Gastroesophageal sphincter (tissue), 4 donors: ENCODE results near the gene ST7. TPM values are rescaled to one million over a fixed set of nuclear protein-coding genes. Genes with fewer than 3 reads are reported as not detected.

Source experiments
- ATAC-seq: fragments of 150-250 bp; one replicate; pipeline ENCODE4 v1.9.1; 2016; ENCODE audit warnings: mild to moderate bottlenecking, moderate library complexity
- H3K27ac ChIP-seq, 4 donors: fragments of 200-600 bp; sonication (generic) in 3 of 4; 1 replicate in 3 of 4; 2 replicates in 1 of 4; pipeline ENCODE4 v1.5.1; 2016 to 2019
- H3K27me3 ChIP-seq: fragments of 200-600 bp; sonication (generic); one replicate; pipeline ENCODE4 v1.5.1; 2019
- H3K36me3 ChIP-seq, 2 donors: fragments of 200-600 bp; sonication (generic); one replicate each; pipeline ENCODE4 v1.5.1; 2019; ENCODE audit warnings: control low read depth in 1 of 2
- H3K4me1 ChIP-seq, 3 donors: fragments of 200-600 bp; sonication (generic); 1 replicate in 2 of 3; 2 replicates in 1 of 3; pipeline ENCODE4 v1.5.1; 2016 to 2019; ENCODE audit warnings: control low read depth in 2 of 3
- H3K4me3 ChIP-seq, 2 donors: fragments of 200-600 bp; sonication (generic); one replicate each; pipeline ENCODE4 v1.5.1; 2019; ENCODE audit warnings: mild to moderate bottlenecking in 1 of 2, moderate library complexity in 1 of 2
- H3K9me3 ChIP-seq, 3 donors: fragments of 200-600 bp; sonication (generic); one replicate each; pipeline ENCODE4 v1.5.1; 2017 to 2019; ENCODE audit warnings: control low read depth in 2 of 3
- EP300 ChIP-seq: sonication (generic); formaldehyde crosslinking; IDR thresholded peaks from one replicate; pipeline ENCODE4 v1.6.1; 2017; ENCODE audit warnings: antibody characterized with exemption, mild to moderate bottlenecking
- POLR2A ChIP-seq, 2 donors: fragments of 450-650 bp; IDR thresholded peaks; one replicate each; pipeline ENCODE4 v1.6.1; 2017; ENCODE audit warnings: antibody characterized with exemption in 2 of 2, mild to moderate bottlenecking in 2 of 2, moderate library complexity in 1 of 2
- POLR2AphosphoS5 ChIP-seq: sonication (generic); formaldehyde crosslinking; IDR thresholded peaks from one replicate; pipeline ENCODE4 v1.6.1; 2017; ENCODE audit warnings: antibody characterized with exemption
- WGBS, 2 donors: methylation state at CpG; one replicate each; pipeline ENCODE4 v1.1.5; 2018; ENCODE audit warnings: low coverage in 1 of 2; 5-methylcytosine and 5-hydroxymethylcytosine counted together
- total RNA-seq, 4 donors: library from RNA; depleted of rRNA; stranded (reverse); fragments of >200 nt; gene quantifications; one replicate each; pipeline ENCODE4 v1.1.0, GENCODE V29; 2016
- TF ChIP-seq, protein P1 (sequence below), 4 experiments: fragments of 200-600 bp in 2 of 4; fragments of 450-650 bp in 2 of 4; sonication (generic) in 1 of 4; IDR thresholded peaks; one replicate each; pipeline ENCODE4 v1.5.1; 2017 to 2019; ENCODE audit warnings: antibody characterized with exemption in 4 of 4, mild to moderate bottlenecking in 2 of 4, moderate library complexity in 2 of 4

The ST7 gene
- total RNA-seq, 4 donors from 2014 or later: 19.1 to 43.9 (median 24.2) TPM

GRCh38 chr7:117146059-117146458, 192.8 kb downstream of the ST7 start:
- WGBS, 2 donors: 73 to 86% methylated on average over 1 of the region's 1 CpG
- ATAC-seq: no peak
- H3K9me3 ChIP-seq: no peaks in the 10 kb centered on the region
- no peak overlapping the region for H3K4me3 ChIP-seq
- H3K27ac ChIP-seq: no peak overlapping the region
- H3K27me3 ChIP-seq: no peaks in the 10 kb centered on the region
- TF ChIP-seq EP300 (no peak), POLR2AphosphoS5 (no peak), POLR2A (IDR thresholded peaks at IDR 0.05) (no peak)
- TF ChIP-seq, protein P1, sequence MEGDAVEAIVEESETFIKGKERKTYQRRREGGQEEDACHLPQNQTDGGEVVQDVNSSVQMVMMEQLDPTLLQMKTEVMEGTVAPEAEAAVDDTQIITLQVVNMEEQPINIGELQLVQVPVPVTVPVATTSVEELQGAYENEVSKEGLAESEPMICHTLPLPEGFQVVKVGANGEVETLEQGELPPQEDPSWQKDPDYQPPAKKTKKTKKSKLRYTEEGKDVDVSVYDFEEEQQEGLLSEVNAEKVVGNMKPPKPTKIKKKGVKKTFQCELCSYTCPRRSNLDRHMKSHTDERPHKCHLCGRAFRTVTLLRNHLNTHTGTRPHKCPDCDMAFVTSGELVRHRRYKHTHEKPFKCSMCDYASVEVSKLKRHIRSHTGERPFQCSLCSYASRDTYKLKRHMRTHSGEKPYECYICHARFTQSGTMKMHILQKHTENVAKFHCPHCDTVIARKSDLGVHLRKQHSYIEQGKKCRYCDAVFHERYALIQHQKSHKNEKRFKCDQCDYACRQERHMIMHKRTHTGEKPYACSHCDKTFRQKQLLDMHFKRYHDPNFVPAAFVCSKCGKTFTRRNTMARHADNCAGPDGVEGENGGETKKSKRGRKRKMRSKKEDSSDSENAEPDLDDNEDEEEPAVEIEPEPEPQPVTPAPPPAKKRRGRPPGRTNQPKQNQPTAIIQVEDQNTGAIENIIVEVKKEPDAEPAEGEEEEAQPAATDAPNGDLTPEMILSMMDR (IDR thresholded peaks at IDR 0.05): no peak
- H3K4me1 ChIP-seq: no peaks in the 10 kb centered on the region
- peaks cover 0 to 24% of the 10 kb centered on the region in 2 donors for H3K36me3 ChIP-seq

DNA sequence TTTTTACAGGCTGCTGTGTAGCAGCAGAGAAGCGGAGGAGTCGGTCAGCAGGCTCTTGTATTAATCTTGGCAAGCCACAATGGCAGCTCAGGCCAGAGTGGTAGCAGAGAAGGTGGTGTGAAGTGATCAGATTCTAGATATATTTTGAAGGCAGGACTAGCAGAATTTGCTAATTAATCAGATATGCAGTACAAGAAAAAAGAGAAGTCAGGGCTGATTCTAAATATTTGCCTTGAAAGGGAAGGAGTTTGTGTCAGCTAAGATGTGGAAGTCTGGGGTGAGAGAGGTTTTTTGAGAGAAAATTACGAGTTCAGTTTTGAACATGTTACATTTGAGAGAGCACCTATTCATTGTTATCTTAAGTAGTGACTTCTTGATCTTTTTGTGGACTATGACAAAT, 193.2 kb downstream of the ST7 start:
- ATAC-seq: no peak

GRCh38 chr7:117148971-117149370, 195.7 kb downstream of the ST7 start:
- Histone ChIP-seq H3K4me3 (no peak overlapping the region), H3K27ac (no peak overlapping the region), H3K9me3 (no peaks in the 10 kb centered on the region), H3K27me3 (no peaks in the 10 kb centered on the region), H3K36me3 (no peaks in the 10 kb centered on the region), H3K4me1 (no peaks in the 10 kb centered on the region)
- 87 to 93% methylated on average over 4 of the region's 4 CpGs for WGBS, 2 donors
- TF ChIP-seq POLR2A (IDR thresholded peaks at IDR 0.05): no peak
- TF ChIP-seq, protein P1 (IDR thresholded peaks at IDR 0.05): no peak
- TF ChIP-seq EP300: no peak
- TF ChIP-seq POLR2AphosphoS5: no peak
- ATAC-seq: no peak

More for the DNA sequence above, 193.2 kb downstream of the ST7 start:
- Histone ChIP-seq H3K36me3 (peaks cover 0 to 19% of the 10 kb centered on the region in 2 donors), H3K4me3 (no peak overlapping the region), H3K9me3 (no peaks in the 10 kb centered on the region), H3K27ac (no peak overlapping the region), H3K27me3 (no peaks in the 10 kb centered on the region), H3K4me1 (no peaks in the 10 kb centered on the region)
- TF ChIP-seq POLR2AphosphoS5: no peak
- no peak for TF ChIP-seq EP300
- TF ChIP-seq POLR2A (IDR thresholded peaks at IDR 0.05): no peak
- TF ChIP-seq, protein P1 (IDR thresholded peaks at IDR 0.05): no peak
- 68 to 83% methylated on average over 3 of the region's 3 CpGs for WGBS, 2 donors

GRCh38 chr7:117149692-117150091, 196.4 kb downstream of the ST7 start:
- no peak for ATAC-seq
- no peak for TF ChIP-seq EP300
- TF ChIP-seq POLR2AphosphoS5: no peak
- TF ChIP-seq, protein P1 (IDR thresholded peaks at IDR 0.05): no peak
- no peak for TF ChIP-seq POLR2A (IDR thresholded peaks at IDR 0.05)
- H3K27ac ChIP-seq: no peak overlapping the region
- no peaks in the 10 kb centered on the region for H3K27me3 ChIP-seq
- H3K4me3 ChIP-seq: no peak overlapping the region
- no peaks in the 10 kb centered on the region for H3K9me3 ChIP-seq
- WGBS, 2 donors: 40 to 100% methylated on average over 1 to 2 of the region's 3 CpGs
- no peaks in the 10 kb centered on the region for H3K4me1 ChIP-seq
- no peaks in the 10 kb centered on the region for H3K36me3 ChIP-seq

DNA sequence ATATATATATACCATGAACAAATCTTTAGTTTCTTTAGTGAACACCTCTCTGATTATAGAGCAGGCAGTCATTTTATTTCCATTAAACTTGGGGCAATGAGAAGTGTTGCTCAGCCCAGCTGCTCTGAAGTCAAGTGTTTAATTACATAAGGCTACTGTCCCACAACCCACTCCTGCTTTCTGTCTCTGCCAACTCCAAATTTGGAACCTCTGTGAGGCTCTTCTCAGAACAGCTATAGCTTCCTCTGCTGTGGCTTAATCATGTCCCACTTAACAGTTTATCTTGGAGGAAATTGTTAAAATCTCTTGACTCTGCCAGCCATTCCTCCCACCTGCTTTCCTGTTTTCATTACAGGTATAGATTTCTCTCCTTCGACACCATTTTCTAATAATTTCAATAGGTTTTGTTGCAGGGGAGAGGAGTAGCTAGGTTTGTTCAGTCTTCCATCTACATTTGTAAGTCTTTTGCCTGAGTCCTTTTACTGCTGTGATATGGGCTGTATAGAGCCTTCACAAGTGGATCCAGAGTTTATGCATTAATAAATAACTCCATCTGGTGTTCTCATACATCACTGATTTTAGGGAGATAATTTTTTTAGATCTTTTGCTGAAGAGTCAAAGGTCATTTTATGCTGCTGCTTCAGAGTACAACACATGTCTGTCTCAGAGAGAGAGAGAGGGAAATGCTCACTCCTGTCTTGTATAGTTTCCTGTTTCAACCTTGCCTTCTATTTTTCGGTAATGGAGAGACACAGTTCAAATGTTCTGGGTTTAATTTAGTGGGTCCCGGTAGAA, 199.1 kb downstream of the ST7 start:
- H3K9me3 ChIP-seq: no peaks in the 10 kb centered on the region
- WGBS, 2 donors: 67 to 96% methylated on average over 3 of the region's 3 CpGs
- H3K27me3 ChIP-seq: no peaks in the 10 kb centered on the region
- ATAC-seq: no peak
- no peak overlapping the region for H3K4me3 ChIP-seq
- TF ChIP-seq POLR2AphosphoS5 (no peak), POLR2A (IDR thresholded peaks at IDR 0.05) (no peak), EP300 (no peak)
- TF ChIP-seq, protein P1 (IDR thresholded peaks at IDR 0.05): no peak
- H3K27ac ChIP-seq: no peak overlapping the region
- peaks cover 0 to 3% (median 0%) of the 10 kb centered on the region in 3 donors for H3K4me1 ChIP-seq
- no peaks in the 10 kb centered on the region for H3K36me3 ChIP-seq
